Hepatocyte (in vitro differentiated cells): Measurements from ENCODE around the gene ANKS3. TPM values are rescaled to one million over a fixed set of nuclear protein-coding genes. Genes with fewer than 3 reads are reported as not detected.

Experiments
- DNase-seq: peaks from one replicate; pipeline ENCODE4 v3.0.0-alpha.2; 2016; ENCODE audit warnings: low spot score
- H2AFZ ChIP-seq: fragments of 200-600 bp; sonication (generic); 2 replicates; pipeline ENCODE4 v1.6.0; 2016; ENCODE audit warnings: antibody characterized with exemption, mild to moderate bottlenecking
- H3K27ac ChIP-seq: fragments of 200-600 bp; sonication (generic); 2 replicates; pipeline ENCODE4 v1.5.1; 2016; ENCODE audit warnings: mild to moderate bottlenecking
- H3K27me3 ChIP-seq: fragments of 200-600 bp; sonication (generic); 2 replicates; pipeline ENCODE4 v1.6.1; 2016
- H3K36me3 ChIP-seq: fragments of 200-600 bp; sonication (generic); replicated peaks from 2 replicates; pipeline ENCODE4 v1.5.1; 2016; ENCODE audit warnings: low read depth; ENCODE audit not compliant: insufficient read depth
- H3K4me1 ChIP-seq: fragments of 200-600 bp; sonication (generic); 2 replicates; pipeline ENCODE4 v1.5.1; 2016; ENCODE audit warnings: mild to moderate bottlenecking, moderate library complexity; ENCODE audit not compliant: insufficient read depth
- H3K4me2 ChIP-seq: fragments of 200-600 bp; sonication (generic); 2 replicates; pipeline ENCODE4 v1.6.0; 2016
- H3K4me3 ChIP-seq: fragments of 200-600 bp; sonication (generic); 2 replicates; pipeline ENCODE4 v1.5.1; 2016; ENCODE audit warnings: mild to moderate bottlenecking
- H3K79me2 ChIP-seq: fragments of 200-600 bp; sonication (generic); 2 replicates; pipeline ENCODE4 v1.6.0; 2017; ENCODE audit warnings: mild to moderate bottlenecking
- H3K9me2 ChIP-seq: fragments of 200-600 bp; sonication (generic); replicated peaks from 2 replicates; pipeline ENCODE4 v1.6.0; 2017; ENCODE audit warnings: mild to moderate bottlenecking; ENCODE audit not compliant: insufficient read depth
- H3K9me3 ChIP-seq: fragments of 200-600 bp; sonication (generic); 2 replicates; pipeline ENCODE4 v1.5.1; 2016; ENCODE audit warnings: low read depth, mild to moderate bottlenecking
- H4K20me1 ChIP-seq: fragments of 200-600 bp; sonication (generic); 2 replicates; pipeline ENCODE4 v1.6.0; 2016; ENCODE audit warnings: mild to moderate bottlenecking; ENCODE audit not compliant: insufficient read depth, poor library complexity, severe bottlenecking
- CTCF ChIP-seq: fragments of 200-600 bp; sonication (generic); IDR thresholded peaks from 2 replicates; pipeline ENCODE4 v1.5.1; 2016; ENCODE audit warnings: antibody characterized with exemption, mild to moderate bottlenecking; ENCODE audit not compliant: poor library complexity
- EZH2 ChIP-seq: fragments of 200-600 bp; sonication (generic); IDR thresholded peaks from 2 replicates; pipeline ENCODE4 v1.6.1; 2016; ENCODE audit warnings: antibody characterized with exemption, mild to moderate bottlenecking, borderline replicate concordance
- EZH2phosphoT487 ChIP-seq: fragments of 200-600 bp; sonication (generic); IDR thresholded peaks from one replicate; pipeline ENCODE4 v1.6.1; 2018; ENCODE audit warnings: antibody characterized with exemption, mild to moderate bottlenecking, low read depth, moderate library complexity; ENCODE audit not compliant: unreplicated experiment, severe bottlenecking
- WGBS: methylation state at CpG from one replicate; pipeline ENCODE4 v1.1.6; 2016; ENCODE audit warnings: low lambda C conversion rate; ENCODE audit errors: missing lambda C conversion rate; 5-methylcytosine and 5-hydroxymethylcytosine counted together
- polyA plus RNA-seq: library from polyadenylated mRNA; unstranded; fragments of >200 nt; fragmentation: Nextera tagmentation; extraction: Ambion mirVana; gene quantifications from 2 replicates; pipeline ENCODE4 v1.2.1, GENCODE V29; 2016
- total RNA-seq: library from RNA; depleted of rRNA; stranded (reverse); fragments of >200 nt; gene quantifications from 2 replicates; pipeline ENCODE4 v1.2.3, GENCODE V29; 2014

The ANKS3 gene
- total and polyA plus RNA-seq, 2 experiments from 2014 or later = 11.7 to 17.4 TPM

GRCh38 chr16:4668313-4668960 is 65.6 kb downstream of the ANKS3 start:
- Histone ChIP-seq H2AFZ (no peak overlapping the region), H3K79me2 (no peaks in the 10 kb centered on the region), H3K36me3 (no peaks in the 10 kb centered on the region), H3K27me3 (no peaks in the 10 kb centered on the region), H4K20me1 (no peaks in the 10 kb centered on the region), H3K4me2 (no peak overlapping the region), H3K9me2 (no peaks in the 10 kb centered on the region), H3K9me3 (no peaks in the 10 kb centered on the region), H3K4me3 (no peak overlapping the region), H3K4me1 (no peaks in the 10 kb centered on the region), H3K27ac (no peak overlapping the region)
- WGBS = 97% methylated on average over 10 of the region's 10 CpGs
- TF ChIP-seq CTCF (no peak), EZH2 (no peak), EZH2phosphoT487 (no peak)
- DNase-seq = no peak

- WGBS = 95% methylated on average over 20 of the region's 20 CpGs
- TF ChIP-seq EZH2 = no peak
- TF ChIP-seq CTCF = no peak
- TF ChIP-seq EZH2phosphoT487 = no peak
- no peaks in the 10 kb centered on the region for H3K36me3 ChIP-seq
These were observed 66.7 kb downstream of the ANKS3 start for GRCh38 chr16:4667203-4667963.

GRCh38 chr16:4666537-4667202 is 67.4 kb downstream of the ANKS3 start:
- H4K20me1 ChIP-seq = no peaks in the 10 kb centered on the region
- 91% methylated on average over 20 of the region's 20 CpGs for WGBS
- H3K27me3 ChIP-seq = no peaks in the 10 kb centered on the region

More at GRCh38 chr16:4667203-4667963, 66.7 kb downstream of the ANKS3 start:
- H3K4me1 ChIP-seq = no peaks in the 10 kb centered on the region
- H3K9me2 ChIP-seq = no peaks in the 10 kb centered on the region
- no peaks in the 10 kb centered on the region for H4K20me1 ChIP-seq
- H3K27me3 ChIP-seq = no peaks in the 10 kb centered on the region
- no peaks in the 10 kb centered on the region for H3K9me3 ChIP-seq
- H3K4me2 ChIP-seq = no peak overlapping the region
- no peak overlapping the region for H3K4me3 ChIP-seq
- H3K79me2 ChIP-seq = no peaks in the 10 kb centered on the region
- H3K27ac ChIP-seq = no peak overlapping the region
- no peak for DNase-seq
- no peak overlapping the region for H2AFZ ChIP-seq

More at GRCh38 chr16:4666537-4667202, 67.4 kb downstream of the ANKS3 start:
- no peak overlapping the region for H2AFZ ChIP-seq
- H3K4me2 ChIP-seq = no peak overlapping the region
- H3K4me1 ChIP-seq = no peaks in the 10 kb centered on the region
- H3K36me3 ChIP-seq = no peaks in the 10 kb centered on the region
- H3K79me2 ChIP-seq = no peaks in the 10 kb centered on the region
- no peaks in the 10 kb centered on the region for H3K9me3 ChIP-seq
- H3K27ac ChIP-seq = no peak overlapping the region
- DNase-seq = no peak
- TF ChIP-seq EZH2 = no peak
- TF ChIP-seq CTCF = no peak
- TF ChIP-seq EZH2phosphoT487 = no peak
- no peaks in the 10 kb centered on the region for H3K9me2 ChIP-seq
- H3K4me3 ChIP-seq = no peak overlapping the region
